ENCODE measurements around the gene IMMP2L. TPM values are rescaled to one million over a fixed set of nuclear protein-coding genes. Genes with fewer than 3 reads are reported as not detected.
"Not testable (repeated sequence)": the region's sequence is repeated elsewhere in the genome, so short reads cannot be mapped to it uniquely, and the experiment has no call there.

IMMP2L gene
- total RNA-seq, 1 donor from 2014 or later = 29.7 TPM

DNA sequence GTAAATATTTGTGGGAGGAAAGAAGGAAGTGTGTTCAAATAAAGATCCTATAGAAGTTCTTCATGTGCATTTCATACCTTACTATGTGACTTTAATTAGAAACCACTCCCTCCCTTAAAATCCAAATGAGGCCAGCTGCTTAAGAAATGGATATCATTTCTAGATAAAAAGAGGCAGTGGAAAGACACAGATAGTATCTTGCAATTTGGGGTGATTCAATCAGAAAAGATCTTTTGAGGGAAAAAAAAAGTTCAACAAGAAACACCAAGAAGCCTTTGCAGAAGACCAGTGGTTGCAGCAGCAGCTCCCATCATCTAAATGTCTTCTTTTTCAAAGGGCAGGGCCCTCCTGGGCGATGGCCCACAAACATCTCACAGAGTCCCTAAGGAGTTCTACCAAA is 271.3 kb downstream of the IMMP2L start:
- H3K4me3 Mint-ChIP-seq (ENCODE audit: low read depth) = no peak overlapping the region
- TF ChIP-seq, protein P1, sequence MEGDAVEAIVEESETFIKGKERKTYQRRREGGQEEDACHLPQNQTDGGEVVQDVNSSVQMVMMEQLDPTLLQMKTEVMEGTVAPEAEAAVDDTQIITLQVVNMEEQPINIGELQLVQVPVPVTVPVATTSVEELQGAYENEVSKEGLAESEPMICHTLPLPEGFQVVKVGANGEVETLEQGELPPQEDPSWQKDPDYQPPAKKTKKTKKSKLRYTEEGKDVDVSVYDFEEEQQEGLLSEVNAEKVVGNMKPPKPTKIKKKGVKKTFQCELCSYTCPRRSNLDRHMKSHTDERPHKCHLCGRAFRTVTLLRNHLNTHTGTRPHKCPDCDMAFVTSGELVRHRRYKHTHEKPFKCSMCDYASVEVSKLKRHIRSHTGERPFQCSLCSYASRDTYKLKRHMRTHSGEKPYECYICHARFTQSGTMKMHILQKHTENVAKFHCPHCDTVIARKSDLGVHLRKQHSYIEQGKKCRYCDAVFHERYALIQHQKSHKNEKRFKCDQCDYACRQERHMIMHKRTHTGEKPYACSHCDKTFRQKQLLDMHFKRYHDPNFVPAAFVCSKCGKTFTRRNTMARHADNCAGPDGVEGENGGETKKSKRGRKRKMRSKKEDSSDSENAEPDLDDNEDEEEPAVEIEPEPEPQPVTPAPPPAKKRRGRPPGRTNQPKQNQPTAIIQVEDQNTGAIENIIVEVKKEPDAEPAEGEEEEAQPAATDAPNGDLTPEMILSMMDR (IDR thresholded peaks at IDR 0.05; ENCODE audit: unreplicated experiment) = no peak
- H3K36me3 Mint-ChIP-seq (ENCODE audit: insufficient read depth) = peaks cover 6% of the 10 kb centered on the region
- no peaks in the 10 kb centered on the region for H3K27me3 Mint-ChIP-seq
- DNase-seq (ENCODE audit: low spot score, unreplicated experiment) = no peak
- peaks cover 10% of the 10 kb centered on the region for H3K9me3 Mint-ChIP-seq (ENCODE audit: low read depth)
- H3K4me1 Mint-ChIP-seq (ENCODE audit: low read depth) = no peaks in the 10 kb centered on the region
- H3K27ac Mint-ChIP-seq = no peak overlapping the region

DNA sequence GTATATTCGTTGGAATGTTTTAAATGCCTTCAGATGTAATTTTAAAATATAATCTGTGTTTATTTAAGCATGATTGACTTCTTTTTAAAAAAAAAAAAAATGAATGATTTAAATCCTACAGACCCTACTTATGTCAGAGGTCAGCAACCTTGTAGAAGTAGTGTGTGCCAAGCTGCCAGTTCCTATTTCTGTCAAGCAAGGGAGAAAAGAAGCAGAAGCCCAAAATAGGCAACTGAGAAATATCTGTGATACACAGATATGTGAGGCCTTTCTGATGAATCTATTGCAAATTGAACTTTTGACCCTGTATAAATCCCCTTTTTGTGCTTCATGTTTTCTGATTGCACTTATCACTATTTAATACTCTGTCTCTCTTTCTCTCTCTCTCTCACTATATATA is 271.9 kb downstream of the IMMP2L start:
- Mint-ChIP-seq H3K4me3 (ENCODE audit: low read depth) (no peak overlapping the region), H3K27ac (no peak overlapping the region), H3K4me1 (ENCODE audit: low read depth) (no peaks in the 10 kb centered on the region), H3K27me3 (no peaks in the 10 kb centered on the region), H3K9me3 (ENCODE audit: low read depth) (peaks cover 10% of the 10 kb centered on the region), H3K36me3 (ENCODE audit: insufficient read depth) (peaks cover 6% of the 10 kb centered on the region)
- TF ChIP-seq, protein P1 (IDR thresholded peaks at IDR 0.05; ENCODE audit: unreplicated experiment) = no peak
- DNase-seq (ENCODE audit: low spot score, unreplicated experiment) = no peak

DNA sequence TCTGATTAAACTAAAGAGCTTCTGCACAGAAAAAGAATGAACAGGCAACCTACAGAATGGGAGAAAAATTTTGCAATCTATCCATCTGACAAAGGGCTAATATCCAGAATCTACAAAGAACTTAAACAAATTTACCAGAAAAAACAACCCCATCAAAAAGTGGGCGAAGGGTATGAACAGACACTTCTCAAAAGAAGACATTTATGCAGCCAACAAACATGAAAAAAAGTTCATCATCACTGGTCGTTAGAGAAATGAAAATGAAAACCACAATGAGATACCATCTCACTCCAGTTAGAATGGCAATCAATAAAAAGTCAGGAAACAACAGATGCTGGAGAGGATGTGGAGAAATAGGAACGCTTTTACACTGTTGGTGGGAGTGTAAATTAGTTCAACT is 273.9 kb downstream of the IMMP2L start:
- H3K36me3 Mint-ChIP-seq (ENCODE audit: insufficient read depth); H3K4me1 Mint-ChIP-seq (ENCODE audit: low read depth); DNase-seq (ENCODE audit: low spot score, unreplicated experiment); H3K27me3 Mint-ChIP-seq; H3K4me3 Mint-ChIP-seq (ENCODE audit: low read depth); H3K27ac Mint-ChIP-seq: not testable (repeated sequence)
- peaks cover 10% of the 10 kb centered on the region for H3K9me3 Mint-ChIP-seq (ENCODE audit: low read depth)

DNA sequence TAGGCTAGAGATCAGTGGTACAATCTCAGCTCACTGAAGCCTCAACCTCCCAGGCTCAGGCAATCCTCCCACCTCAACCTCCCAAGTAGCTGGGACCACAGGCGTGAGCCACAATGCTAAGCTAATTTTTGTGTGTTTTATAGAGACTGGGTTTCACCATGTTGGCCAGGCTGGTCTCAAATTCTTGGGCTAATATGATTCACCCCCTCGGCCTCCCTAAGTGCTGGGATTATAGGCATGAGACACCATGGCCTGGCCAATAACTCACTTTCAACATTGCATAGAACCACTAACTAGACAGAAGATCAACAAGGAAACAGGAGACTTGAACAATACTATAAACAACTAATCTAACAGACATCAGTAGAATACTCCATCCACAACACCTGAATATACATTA is 279.7 kb downstream of the IMMP2L start:
- H3K36me3 Mint-ChIP-seq (ENCODE audit: insufficient read depth) = peaks cover 4% of the 10 kb centered on the region
- H3K27ac Mint-ChIP-seq = no peak overlapping the region
- H3K4me3 Mint-ChIP-seq (ENCODE audit: low read depth) = no peak overlapping the region
- DNase-seq (ENCODE audit: low spot score, unreplicated experiment) = no peak
- peaks cover 5% of the 10 kb centered on the region for H3K9me3 Mint-ChIP-seq (ENCODE audit: low read depth)
- no peaks in the 10 kb centered on the region for H3K4me1 Mint-ChIP-seq (ENCODE audit: low read depth)
- H3K27me3 Mint-ChIP-seq = no peaks in the 10 kb centered on the region
- TF ChIP-seq, protein P1 (IDR thresholded peaks at IDR 0.05; ENCODE audit: unreplicated experiment) = no peak

DNA sequence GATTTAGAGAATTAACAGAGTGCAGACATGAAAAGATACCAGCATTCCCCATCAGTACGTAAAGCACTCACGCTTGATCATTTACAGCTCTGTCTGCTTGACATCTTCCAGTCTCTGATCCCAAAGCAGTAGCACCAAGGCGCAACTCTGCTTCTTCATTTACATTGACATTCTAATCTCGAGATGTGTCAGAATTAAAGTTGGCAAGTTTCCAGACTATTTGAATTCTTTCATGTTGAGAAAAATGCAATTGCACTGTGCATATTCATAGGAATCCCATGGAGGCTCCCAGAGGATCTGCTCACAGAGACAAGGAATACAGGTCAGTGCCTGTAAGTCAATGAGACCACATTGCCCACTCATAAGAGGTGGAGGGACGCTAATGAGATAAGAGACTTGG is 287.4 kb downstream of the IMMP2L start:
- peaks cover 1% of the 10 kb centered on the region for H3K36me3 Mint-ChIP-seq (ENCODE audit: insufficient read depth)
- peaks cover 4% of the 10 kb centered on the region for H3K9me3 Mint-ChIP-seq (ENCODE audit: low read depth)
- TF ChIP-seq, protein P1 (IDR thresholded peaks at IDR 0.05; ENCODE audit: unreplicated experiment) = no peak
- H3K4me1 Mint-ChIP-seq (ENCODE audit: low read depth) = no peaks in the 10 kb centered on the region
- no peak overlapping the region for H3K27ac Mint-ChIP-seq
- H3K27me3 Mint-ChIP-seq = no peaks in the 10 kb centered on the region
- no peak overlapping the region for H3K4me3 Mint-ChIP-seq (ENCODE audit: low read depth)
- DNase-seq (ENCODE audit: low spot score, unreplicated experiment) = no peak

DNA sequence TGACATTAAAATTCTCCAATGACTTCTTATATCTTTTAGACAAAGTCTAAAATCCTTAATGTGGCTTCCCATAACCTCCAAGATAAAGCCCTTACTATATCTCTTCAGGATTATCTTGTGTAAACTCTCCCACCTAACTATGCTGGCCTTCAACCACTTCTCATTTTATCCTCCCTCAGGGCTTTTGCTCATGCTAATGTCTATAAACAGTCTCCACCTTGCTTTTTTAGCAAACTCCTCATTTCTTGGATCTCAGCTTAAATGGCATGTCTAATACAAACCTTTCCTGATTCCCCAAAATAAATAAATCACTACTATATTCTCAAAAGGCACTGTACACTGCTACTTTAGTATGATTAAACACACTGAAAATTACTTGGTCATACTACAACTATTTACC is 290.2 kb downstream of the IMMP2L start:
- no peak for DNase-seq (ENCODE audit: low spot score, unreplicated experiment)
- Mint-ChIP-seq H3K36me3 (ENCODE audit: insufficient read depth) (peaks cover 1% of the 10 kb centered on the region), H3K4me1 (ENCODE audit: low read depth) (no peaks in the 10 kb centered on the region), H3K27me3 (no peaks in the 10 kb centered on the region), H3K27ac (no peak overlapping the region), H3K9me3 (ENCODE audit: low read depth) (peaks cover 4% of the 10 kb centered on the region), H3K4me3 (ENCODE audit: low read depth) (no peak overlapping the region)
- TF ChIP-seq, protein P1 (IDR thresholded peaks at IDR 0.05; ENCODE audit: unreplicated experiment) = no peak

Measured in progenitor cell of endocrine pancreas (in vitro differentiated cells).